ENCODE measurements around the gene SCN2B. TPM values are rescaled to one million over a fixed set of nuclear protein-coding genes. Genes with fewer than 3 reads are reported as not detected.

Gene SCN2B
- total RNA-seq, 1 donor from 2014 or later = 3.0 TPM

Small RNAs within 50 kb of the gene (small RNA-seq; reads per million reads assigned to genes)
- gene HSPE1P18 (ENCODE audit: low replicate concordance) = not detected

Other genes starting within 250 kb of the SCN2B start
- 0.25 TPM for gene TMPRSS13, start 247.2 kb downstream of the SCN2B start, total RNA-seq
- gene IL10RA, start 190.2 kb downstream of the SCN2B start, total RNA-seq = 1.2 TPM
- 0.74 TPM for gene TMPRSS4, start 99.6 kb downstream of the SCN2B start, total RNA-seq
- not detected for gene SMIM35, start 89.7 kb downstream of the SCN2B start, total RNA-seq
- 6.4 TPM for gene SCN4B, start 23.8 kb downstream of the SCN2B start, total RNA-seq
- 0.74 TPM for gene JAML, start 48.4 kb upstream of the SCN2B start, total RNA-seq
- gene MPZL3, start 75.7 kb upstream of the SCN2B start, total RNA-seq = 0.74 TPM
- 3.0 TPM for gene MPZL2, start 87.7 kb upstream of the SCN2B start, total RNA-seq
- not detected for gene CD3E, start 128.1 kb upstream of the SCN2B start, total RNA-seq
- gene CD3D, start 166.1 kb upstream of the SCN2B start, total RNA-seq = not detected
- gene CD3G, start 167.7 kb upstream of the SCN2B start, total RNA-seq = 0.25 TPM
- gene UBE4A, start 183.0 kb upstream of the SCN2B start, total RNA-seq = 46.5 TPM
- 76.5 TPM for gene ATP5MG, start 225.0 kb upstream of the SCN2B start, total RNA-seq